ENCODE measurements around the gene FSTL5.

Gene FSTL5

GRCh38 chr4:162038112-162038511 is 125.7 kb downstream of the FSTL5 start:
- no peak for DNase-seq (ENCODE audit: low read depth)
- TF ChIP-seq CTCF (conservative IDR thresholded peaks at IDR 0.05; ENCODE audit: low read depth, low read length), result no peak
- no peak overlapping the region for H3K4me3 ChIP-seq (ENCODE audit: low read length)

DNA sequence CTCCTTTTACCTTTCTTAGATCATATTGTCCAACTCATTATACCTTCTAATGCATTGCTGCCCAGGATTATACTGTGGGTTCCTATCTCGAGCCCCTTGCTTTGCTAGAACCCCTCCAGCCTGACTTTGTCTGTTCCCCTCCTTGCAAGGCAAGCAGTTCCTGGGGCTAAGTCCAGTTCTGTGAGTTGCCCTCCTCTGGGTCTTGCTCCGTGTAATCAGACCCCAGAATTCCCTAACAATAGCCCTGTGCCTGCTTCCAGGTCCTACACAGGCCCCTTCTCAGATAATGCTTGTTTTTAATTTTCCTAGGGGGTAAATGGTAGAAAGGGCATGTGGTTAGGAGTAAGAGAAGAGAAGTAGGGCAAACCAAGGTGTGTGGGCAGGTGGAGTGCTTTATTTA is 145.9 kb downstream of the FSTL5 start:
- TF ChIP-seq CTCF (conservative IDR thresholded peaks at IDR 0.05; ENCODE audit: low read depth, low read length), result no peak
- no peak for DNase-seq (ENCODE audit: low read depth)
- no peak overlapping the region for H3K4me3 ChIP-seq (ENCODE audit: low read length)

DNA sequence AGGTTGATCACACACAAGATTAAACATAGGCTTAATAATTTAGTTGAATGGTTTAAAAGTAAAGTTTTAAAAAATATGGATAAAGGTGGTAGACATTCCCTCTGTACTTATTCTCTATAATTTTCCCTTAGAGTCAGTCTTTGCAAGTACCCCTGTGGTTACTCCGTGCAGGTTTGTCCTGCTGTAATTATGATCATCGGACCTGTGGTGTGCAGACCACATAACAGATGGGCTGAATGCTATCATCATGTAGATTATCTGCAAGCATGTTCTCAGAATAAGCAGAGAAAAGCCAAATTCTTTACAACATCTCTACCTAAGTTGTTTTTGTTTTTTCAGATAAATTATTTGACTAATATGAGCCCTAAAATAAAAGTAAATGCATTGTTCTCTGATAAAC is 146.8 kb downstream of the FSTL5 start:
- DNase-seq (ENCODE audit: low read depth), result no peak
- H3K4me3 ChIP-seq (ENCODE audit: low read length), result no peak overlapping the region

DNA sequence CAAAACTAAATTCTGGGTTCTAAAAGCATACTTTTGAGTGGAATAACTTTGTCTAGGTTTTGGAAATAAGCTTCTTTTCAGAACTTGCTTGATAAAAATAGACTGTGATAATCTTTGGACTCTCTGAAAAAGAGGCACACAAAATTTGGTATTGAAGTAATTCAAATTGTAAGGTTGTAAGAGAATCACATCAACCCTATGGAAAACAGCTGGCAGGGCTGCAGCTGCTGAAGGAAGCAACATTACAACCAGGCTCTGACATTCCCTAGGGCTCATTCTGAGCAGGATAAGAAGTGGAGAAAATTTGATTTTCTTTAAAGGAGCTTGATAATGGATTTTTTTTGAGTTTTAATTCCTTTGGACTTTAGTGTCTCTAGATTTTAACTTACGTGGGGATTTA is 147.6 kb downstream of the FSTL5 start:
- DNase-seq (ENCODE audit: low read depth), result no peak
- TF ChIP-seq CTCF (conservative IDR thresholded peaks at IDR 0.05; ENCODE audit: low read depth, low read length), result no peak
- H3K4me3 ChIP-seq (ENCODE audit: low read length), result no peak overlapping the region

More for the DNA sequence above, 146.8 kb downstream of the FSTL5 start:
- no peak for TF ChIP-seq CTCF (conservative IDR thresholded peaks at IDR 0.05; ENCODE audit: low read depth, low read length)

DNA sequence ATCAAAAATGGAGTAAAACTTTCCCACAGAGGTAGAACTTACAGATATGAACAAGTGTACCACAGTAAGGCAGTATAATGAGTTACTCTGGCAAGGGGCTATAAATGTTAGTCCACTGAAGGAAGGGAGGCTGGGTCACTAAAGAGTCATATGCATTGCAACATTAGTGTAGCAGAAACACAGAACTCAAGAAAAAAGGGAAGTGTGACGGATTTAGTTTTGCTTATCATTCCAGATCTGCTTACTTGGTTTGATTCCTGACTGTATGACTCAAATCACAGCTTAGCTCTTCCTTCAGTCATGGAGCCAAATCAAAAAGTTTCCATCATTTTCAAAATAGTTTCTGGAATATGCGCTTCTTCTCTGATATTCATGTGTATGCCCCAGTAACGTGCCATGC is 148.7 kb downstream of the FSTL5 start:
- peak; percentile 63 for DNase-seq (ENCODE audit: low read depth)
- no peak for TF ChIP-seq CTCF (conservative IDR thresholded peaks at IDR 0.05; ENCODE audit: low read depth, low read length)
- no peak overlapping the region for H3K4me3 ChIP-seq (ENCODE audit: low read length)

- DNase-seq (ENCODE audit: low read depth), result no peak
- H3K4me3 ChIP-seq (ENCODE audit: low read length), result no peak overlapping the region
- TF ChIP-seq CTCF (conservative IDR thresholded peaks at IDR 0.05; ENCODE audit: low read depth, low read length), result no peak
These were observed 152.7 kb downstream of the FSTL5 start for GRCh38 chr4:162011089-162011488.

DNA sequence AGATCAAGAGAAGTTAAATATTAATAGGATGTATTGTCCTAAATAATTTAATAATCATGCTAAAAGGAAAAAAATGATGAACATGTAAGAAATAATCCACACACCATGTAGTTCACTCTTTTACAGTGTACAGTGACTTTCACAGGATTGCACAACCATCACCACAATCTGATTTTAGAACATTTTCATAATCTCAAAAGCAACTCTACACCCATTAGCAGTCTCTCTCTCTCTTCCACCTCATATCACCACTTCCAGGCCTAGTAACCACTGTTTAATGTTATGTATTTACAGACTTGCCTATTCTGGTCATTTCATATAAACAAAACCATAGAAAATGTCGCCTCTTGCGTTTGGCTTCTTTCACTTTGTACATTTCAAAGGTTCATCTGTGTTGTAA is 153.4 kb downstream of the FSTL5 start:
- no peak for DNase-seq (ENCODE audit: low read depth)
- no peak for TF ChIP-seq CTCF (conservative IDR thresholded peaks at IDR 0.05; ENCODE audit: low read depth, low read length)
- H3K4me3 ChIP-seq (ENCODE audit: low read length), result no peak overlapping the region

Data from retinal pigment epithelial cell (primary cell).